ENCODE data around the gene ZDHHC13.

Gene ZDHHC13

DNA sequence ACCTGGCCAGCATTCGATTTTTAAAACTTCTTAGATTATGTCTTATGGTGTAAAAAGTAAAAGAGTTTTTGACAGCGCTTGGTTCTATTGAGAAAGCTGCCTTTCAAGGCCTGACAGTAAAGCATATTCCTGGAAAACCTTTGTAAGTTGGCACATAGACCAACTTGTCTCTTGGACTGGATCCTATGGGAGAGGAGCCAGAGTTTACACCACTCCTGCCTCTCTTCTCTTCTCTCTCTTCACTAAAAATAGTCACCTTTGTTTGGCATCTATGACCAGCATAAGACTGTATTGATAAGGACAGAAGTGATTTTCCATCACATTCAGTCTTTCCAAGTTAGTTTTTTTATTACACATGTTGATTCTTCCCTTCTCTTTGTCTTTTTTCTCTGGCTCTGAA lies 51.1 kb downstream of the ZDHHC13 start:
- no peak for DNase-seq (ENCODE audit: low read depth)

DNA sequence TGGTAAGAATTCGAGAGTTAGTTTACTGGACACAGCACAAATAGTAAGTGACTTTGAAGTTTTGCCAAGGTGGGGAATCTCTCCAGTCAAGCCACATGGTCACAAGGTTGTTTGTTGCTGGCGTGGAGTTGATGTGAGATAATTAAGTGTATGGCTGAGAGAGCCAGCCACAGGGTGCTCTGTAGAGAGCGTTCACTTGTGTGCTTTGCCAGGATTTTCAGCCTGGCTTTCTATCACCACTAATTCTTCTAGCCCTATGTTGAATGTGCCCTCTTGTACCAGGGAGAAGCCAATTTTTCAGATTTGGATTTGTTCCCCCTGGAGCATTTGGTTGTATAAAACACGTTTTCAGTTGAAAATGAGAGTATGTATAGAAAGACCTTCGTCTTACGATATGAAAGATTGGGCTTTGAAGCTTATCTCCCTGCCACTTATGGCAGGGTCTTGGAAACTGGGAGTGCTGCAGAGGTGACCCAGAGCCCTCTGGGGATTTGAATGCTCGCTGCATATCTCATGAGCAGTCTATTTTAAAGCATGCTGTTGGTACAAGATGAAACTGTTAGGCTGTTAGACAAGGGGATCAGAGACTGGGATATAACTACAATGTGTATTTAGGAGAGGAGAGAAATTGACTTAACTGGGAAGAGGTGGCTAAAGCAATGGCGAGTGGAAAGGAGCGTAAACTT lies 56.2 kb downstream of the ZDHHC13 start:
- no peak for DNase-seq (ENCODE audit: low read depth)

DNA sequence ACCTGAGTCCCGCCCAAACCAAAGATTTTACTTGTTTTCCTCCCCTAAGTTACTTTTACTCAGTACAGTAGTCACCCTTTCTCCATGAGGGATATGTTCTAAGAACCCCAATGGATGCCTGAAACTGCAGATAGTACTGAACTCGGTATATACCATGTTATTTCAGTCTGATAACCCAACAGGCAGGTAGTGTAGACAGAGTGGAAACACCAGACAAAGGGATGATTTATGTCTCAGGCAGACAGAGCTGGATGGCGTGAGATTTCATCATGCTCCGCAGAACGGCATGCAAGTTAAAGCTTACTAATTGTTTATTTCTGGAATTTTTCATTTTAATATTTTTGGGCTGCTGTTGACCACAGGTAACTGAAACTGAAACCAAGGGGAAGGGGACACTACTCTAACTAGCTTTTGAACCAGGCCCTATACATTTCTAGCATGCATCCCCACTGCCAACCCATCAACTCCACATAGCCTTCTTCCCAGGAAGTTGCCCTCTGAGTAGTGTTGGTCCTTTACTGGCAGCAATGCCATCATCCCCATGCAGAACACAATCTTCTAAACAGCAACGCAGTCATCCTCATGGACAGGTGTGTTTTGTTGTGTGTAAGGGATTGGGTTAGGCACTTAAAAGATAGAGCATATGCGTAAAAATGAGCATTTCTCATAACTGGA lies 57.1 kb downstream of the ZDHHC13 start:
- DNase-seq (ENCODE audit: low read depth): no peak

DNA sequence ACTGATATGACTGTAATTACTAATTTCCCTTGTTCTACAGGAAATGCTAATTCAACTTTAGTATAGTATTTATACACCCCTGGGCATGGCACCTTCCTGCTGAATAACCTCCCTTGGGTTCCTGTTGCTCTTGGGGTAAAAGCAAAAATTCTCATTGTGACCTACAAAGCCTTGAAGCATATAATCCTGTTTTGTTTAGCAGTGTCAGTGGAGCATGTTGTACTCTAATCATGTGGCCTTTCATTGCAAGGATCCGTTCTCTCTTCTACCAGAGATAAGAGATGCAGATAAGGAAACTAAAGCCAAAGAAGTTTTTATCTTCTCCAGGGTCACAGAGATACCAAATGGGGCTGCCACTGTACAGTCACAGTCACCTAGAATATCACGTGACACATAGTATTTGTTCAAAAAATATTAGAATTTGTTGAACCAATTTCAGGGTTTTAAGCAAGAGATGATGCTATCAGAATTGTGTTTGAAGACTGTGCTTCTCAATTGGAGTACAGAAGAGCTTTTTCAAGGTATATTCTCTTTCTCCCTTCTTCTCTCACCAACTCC lies 59.7 kb downstream of the ZDHHC13 start:
- DNase-seq (ENCODE audit: low read depth): no peak

DNA sequence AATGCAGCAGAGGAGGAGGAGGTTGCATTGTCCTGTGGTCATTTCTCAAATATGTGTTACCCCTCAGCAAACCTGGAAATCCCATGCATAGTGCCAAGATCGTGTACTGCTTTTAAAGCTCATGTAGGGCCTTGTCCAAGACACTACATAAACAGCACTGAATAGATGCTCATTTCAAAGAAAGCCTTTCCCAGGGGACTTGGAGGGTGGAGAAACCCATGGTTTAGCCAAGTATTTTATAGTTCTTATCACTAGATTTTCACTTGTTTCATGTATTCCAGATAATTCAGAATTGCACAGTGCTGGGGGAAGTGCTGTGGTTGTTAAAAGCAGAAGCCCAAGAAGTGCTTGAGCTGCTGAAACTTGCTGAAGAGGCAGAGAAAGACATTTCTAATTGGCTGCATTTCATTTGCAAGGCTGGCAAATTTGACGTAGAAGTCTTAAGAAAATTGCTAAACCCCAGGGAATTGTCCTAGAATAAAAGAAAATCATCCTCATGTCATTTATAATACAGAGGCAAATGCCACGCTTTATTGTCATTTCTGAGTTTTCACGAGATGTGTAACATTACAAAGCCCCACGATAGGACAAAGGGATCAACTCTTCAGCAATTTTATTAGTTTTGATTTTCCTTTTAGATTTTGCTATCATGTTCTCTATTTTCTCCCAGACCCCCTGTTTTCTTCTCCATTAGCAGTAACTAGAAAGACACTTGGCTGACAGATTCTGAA lies 64.7 kb downstream of the ZDHHC13 start:
- no peak for DNase-seq (ENCODE audit: low read depth)

DNA sequence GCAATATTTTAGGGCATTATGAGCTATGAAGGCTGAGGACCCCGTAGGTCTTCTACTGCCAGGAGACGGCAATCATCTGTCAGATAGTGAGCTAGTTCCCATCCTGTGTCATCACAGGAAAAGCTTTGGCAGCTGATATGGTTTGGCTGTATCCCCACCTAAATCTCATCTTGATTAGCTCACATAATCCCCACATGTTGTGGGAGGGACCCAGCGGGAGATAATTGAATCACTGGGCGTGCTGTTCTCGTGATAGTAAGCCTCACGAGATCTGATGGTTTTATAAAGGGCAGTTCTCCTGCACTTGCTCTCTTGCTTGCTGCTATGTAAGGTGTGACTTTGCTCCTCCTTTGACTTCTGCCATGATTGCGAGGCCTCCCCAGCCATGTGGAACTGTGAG lies 66.7 kb downstream of the ZDHHC13 start:
- DNase-seq (ENCODE audit: low read depth): no peak

DNA sequence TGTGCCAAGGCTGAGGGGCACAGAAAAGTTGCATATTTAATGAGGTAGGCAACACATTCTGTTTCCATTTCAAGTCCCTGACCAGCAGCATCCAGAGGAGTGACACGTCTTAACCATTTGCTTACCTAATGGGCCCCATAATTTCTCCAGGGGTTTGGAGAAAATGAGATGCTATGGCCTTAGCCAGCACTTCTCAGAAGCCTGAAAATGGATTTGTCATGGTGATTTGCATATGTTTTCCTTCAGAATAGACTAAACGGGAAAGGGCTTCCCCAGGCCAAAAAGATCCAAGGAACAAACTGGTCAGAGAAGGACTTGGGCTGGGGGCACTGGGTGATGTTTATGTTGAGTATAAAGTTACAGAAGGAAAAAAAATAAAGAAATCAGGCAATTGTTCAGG lies 68.1 kb downstream of the ZDHHC13 start:
- no peak for DNase-seq (ENCODE audit: low read depth)

DNA sequence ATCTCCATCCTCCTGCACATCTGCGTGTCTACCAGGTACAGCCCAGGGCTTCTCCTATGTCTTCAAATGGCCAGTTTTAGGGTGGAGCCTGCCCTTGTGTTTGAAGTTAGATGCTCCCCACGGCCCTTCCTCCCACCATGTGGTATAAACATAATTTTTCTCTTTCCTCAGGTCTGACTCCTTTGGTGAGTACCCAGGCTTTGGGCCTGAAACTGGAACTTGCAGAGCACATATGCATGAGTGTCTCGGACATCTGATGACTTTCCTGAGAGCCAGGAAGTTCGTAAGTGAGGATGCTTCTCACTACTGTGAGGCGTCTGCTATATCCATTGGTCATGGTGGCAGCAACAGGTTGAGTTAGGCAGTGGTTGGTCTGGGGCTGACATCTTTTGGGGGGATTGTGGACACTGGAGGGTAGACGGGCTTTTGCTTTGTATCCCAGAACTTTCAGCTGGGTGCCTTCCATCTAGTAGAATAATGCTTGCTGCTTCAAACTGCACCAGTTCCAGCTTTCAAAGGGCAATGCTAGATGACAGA lies 68.6 kb downstream of the ZDHHC13 start:
- DNase-seq (ENCODE audit: low read depth): no peak

DNA sequence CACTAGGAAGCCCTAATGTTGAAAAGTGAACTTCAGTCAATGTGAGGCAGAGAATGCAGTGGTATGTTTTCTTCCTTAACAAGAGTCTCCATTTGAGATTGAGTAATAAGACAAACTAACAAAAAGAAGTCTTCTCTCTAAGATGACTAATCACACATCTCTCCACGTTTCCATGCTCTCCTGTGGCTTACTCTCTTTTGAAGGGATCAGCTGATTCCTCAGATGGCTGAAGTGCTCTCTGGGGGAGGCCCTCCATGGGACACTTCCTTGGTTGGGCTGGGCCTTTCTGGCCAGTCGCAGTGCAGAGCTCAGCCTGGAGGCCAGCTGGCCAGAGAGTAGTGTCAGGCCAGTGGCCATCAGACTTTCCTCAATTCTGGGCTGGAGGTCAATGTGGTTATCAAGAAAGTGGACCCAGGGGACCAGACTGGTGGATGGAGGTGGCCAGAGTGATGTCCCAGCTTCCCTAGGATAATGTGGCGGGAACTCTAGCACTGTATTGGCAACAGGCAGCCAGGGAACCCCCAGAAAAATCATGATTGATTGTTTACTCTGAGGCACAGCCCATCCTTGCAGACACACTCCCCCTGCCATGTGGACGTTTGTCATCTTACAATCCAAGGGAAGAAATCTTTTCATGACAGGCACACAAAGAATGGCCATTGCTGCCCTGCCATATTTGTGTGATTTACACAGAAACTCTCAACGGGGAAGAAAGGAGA lies 70.3 kb downstream of the ZDHHC13 start:
- no peak for DNase-seq (ENCODE audit: low read depth)

DNA sequence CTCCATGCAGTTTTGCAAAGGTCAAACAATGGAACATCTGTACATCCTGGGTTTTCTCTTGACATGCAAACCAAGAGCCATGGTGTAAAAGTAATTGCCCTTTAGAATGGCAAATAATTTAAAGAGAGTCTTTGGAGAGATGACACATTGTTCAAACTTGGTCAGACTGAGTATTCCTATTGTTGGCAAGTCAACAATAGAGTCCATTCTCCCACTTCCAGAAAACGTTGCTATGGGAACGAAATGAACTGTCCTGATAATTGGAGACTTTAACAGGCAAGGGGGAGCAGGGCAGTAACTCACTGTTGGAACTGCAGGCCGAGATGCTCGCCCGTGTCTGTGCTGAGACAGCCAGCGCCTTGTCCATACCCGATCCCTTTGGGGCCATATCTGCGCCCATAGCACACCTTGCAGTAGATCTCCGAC lies 70.9 kb downstream of the ZDHHC13 start:
- DNase-seq (ENCODE audit: low read depth): no peak

DNA sequence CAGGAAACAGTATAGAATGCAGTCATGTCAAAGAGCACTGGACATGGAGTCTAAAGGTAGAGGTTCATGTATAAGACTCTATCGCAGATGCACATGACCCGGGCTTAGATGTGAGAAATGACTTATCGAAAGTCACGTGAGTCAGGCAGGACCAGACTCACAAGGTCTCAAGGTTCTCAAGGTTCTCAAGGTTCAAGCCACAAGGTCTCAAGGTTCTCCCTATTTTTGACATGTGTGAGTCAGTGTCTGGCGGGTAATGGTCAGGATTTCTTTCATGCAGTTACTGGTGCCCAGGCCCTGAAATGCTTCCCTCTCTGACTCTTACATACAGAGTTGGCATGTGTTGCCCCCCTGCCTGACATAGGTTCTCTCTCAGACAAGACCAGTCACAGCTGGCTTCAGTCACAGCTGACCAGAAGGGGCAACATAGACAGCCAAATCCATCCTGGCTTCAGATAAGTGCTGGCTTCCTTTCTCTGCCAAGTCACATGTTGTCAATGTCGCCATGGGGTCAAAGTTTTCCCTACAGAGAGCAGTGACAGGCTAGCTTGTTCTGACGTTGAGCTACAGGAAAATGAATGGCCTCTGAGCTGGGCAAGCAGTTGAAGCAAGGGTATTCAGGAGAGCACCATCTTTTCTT lies 74.7 kb downstream of the ZDHHC13 start:
- no peak for DNase-seq (ENCODE audit: low read depth)

DNA sequence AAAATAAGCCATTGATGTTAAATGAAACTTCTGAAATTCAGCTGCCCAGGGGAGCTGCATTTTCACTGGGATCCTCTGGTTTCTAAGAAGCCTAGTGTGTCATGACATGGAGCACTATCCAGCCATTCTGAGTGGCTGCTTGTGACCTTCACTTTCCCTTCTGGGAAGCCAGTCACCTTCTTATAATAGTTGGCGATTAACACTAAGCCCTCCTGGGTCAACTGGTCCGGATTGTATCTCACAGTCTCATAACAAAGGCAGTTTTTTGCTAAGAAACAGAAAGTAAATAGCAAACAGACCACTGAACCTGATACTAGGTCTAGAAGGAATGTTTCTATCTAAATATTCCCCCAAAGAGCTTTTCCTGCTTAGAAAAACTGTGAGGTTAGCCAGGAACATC lies 76.9 kb downstream of the ZDHHC13 start:
- no peak for DNase-seq (ENCODE audit: low read depth)

DNA sequence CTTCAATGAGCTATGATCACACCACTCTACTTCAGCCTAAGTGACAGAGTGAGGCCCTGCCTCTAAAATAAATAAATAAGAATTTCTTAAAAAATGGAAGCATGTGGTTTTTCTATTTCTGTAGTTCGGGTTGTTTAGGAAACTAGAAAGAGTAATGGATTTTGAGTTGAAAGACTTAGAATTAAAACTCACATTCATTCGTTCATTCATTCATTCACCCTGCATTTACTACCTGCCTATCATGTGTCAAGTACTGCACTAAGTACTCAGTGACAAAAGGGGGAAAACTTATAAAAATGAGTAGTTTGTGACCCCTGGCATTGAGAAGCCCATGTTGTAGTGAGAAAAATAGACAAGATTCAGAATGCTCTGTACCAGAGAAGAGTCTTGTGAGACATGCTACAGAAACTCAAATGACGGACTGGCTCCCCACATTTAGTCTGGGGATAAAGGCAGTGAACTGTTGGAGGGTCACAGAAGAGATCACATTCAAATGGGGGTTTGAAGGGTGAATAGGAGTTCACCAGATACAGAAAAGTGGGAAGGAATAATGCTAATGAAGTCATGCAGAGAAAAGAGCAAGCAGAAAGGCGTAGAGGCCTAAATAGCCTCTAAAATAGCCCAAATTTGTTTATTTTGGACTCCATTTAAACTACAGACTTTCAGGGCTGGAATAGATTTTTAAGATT lies 77.8 kb downstream of the ZDHHC13 start:
- DNase-seq (ENCODE audit: low read depth): no peak

DNA sequence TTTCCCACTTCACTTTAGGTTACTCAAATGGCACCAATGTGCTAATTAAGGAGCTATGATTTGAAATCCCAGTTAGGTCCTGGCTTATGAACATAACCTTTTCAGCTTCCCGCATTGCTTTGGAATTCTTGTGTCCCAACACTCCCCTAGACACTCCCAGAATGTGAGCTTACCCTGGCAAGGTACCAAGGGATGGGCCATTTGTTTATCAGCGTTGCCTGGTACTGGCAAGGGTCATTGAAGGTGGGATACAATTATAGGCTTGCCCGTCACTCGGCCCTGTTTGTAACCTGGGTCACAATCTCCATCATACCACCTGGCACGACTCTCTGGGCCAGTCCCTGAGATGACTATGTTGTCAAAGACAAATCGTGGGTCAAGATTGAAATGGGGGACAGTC lies 79.5 kb downstream of the ZDHHC13 start:
- DNase-seq (ENCODE audit: low read depth): no peak

DNA sequence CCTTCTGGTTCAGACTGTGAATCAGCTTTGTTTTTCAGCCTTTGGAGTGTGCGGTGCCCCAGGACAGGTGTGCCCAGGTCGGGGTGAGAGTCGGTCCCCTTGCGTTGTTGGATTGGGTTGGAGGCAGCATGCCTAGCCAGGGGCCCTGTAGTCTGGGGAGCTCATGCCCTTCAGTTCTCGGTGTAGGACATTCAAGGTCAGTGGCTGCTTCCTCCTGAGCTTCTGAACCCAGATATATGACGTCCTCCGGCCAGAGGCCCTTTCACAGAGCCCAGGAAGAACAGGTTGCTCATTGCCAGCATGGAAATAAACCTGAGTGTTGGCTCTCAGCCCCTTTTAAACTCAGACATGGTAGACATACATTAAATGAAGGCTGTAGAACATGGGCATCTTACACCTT lies 82.1 kb downstream of the ZDHHC13 start:
- DNase-seq (ENCODE audit: low read depth): no peak

DNA sequence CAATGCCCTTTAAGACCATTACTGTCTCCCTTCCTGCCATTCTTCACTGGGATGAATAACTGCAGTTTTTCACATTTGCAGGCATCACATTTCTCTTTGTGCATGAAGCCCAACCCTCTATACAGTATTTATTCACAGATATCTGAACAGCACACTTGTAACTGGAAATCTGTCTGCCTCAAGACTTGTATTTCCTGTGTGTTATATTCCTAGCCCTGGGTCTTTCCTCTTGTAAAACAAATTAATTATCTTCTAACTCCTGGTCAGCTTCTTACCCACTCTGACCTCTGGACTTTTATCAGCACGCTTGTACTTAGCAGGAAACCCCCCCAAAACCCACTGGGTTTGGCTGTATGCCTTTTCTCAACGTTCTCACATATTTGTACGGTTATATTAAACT lies 82.8 kb downstream of the ZDHHC13 start:
- no peak for DNase-seq (ENCODE audit: low read depth)

DNA sequence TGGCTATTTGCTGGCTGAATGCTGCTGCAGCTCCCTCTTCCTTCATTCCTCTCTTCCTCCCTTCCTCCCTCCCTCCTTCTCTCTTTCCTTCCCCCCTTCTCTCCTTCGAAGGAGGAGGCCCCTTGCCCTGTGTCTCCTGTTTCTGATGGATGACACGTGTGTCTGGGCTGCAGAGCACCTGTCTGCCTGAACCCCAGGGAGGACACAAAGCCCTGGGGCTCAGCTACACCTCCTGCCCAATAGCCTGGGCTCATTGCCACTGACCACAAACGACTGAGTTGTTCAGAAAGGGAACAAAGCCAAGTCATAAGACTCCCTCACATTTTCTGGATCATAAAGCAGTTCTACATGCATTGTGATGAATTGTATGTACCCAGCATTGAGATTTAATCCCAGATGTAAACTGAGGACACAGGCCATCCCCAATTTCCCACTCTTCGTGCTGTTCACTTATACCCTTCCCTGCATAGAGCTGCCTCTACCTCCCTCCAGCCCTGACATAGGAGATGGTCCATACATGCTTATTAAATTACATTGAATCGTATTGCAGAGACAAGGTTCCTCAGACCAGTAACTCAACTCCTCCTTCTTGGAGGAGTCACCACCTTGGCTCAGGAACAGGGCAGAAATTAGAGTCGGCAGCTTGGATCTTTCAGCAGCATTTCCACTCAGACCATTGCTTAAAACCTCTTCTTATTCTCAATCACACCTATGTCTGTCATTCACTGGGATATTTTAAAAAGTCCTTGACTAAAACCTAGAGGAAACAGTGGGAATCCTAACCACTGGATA lies 83.6 kb downstream of the ZDHHC13 start:
- DNase-seq (ENCODE audit: low read depth): no peak

DNA sequence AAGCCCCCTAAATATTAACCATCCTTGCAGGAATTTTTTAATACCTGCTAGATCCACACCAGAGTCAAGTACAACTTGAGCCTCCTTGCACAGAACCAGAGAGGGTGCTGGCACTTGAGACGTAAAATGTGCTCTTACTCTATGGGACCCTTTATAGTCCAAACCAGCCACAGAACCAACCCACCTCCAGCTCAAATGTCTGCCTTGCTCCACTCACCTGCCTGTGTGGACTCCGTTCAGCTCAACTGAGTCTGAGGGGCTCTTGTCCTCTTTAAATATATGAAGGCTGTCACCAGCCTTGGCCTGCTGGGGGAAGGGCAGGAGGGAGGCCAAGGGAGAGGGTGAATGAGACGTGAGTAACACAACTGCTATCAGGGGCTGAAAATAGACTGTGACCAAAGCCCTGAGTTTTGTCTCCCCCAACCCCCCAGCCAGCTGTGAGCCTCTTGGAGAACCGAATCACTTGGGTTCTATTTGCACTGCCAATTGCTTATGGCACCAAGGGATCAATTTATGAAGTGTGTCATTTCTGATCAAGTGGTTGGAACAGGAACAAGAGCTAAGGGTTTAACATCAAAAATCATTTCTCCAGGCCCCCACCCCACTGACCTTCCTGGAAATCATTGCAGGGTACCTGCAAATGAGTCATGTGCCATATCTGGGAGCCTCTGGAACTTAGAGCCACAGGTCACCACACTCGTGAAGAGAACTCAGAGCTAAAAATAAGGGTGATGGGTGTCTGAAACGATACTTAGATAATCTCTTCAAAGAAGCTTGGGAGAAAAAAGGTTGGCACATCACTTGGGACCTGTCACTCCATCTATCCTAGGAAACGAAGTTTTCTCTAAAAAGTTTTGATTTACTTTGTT lies 85.0 kb downstream of the ZDHHC13 start, which contains the start of gene CSRP3:
Gene CSRP3 (minus strand): TSS at position 247 of the 869 bp plus-strand sequence. CDS start 9,535 bp downstream, outside the sequence.
- no peak for DNase-seq (ENCODE audit: low read depth)

DNA sequence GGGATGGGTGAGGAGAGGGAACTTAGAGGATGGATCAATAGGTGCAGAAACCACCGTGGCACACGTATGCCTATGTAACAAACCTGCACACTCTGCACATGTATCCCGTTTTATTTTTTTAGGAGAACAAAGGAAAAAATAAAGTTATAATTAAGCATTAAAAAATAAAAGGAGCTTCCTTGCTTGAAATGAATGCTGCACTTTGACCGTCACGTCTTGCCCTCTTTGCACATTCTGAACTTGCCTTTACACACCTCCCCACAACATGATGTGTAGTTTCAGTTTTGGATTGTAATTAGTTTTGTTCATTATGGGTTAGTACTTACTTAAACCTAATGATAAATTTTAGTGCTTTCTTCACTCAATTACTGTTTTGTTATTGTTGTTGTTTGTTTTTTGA lies 87.9 kb downstream of the ZDHHC13 start:
- DNase-seq (ENCODE audit: low read depth): no peak
